Measurements from ENCODE around the gene LRRC8A. TPM values are rescaled to one million over a fixed set of nuclear protein-coding genes. Genes with fewer than 3 reads are reported as not detected.
A peak's percentile ranks its signal among the peaks of the same experiment; 100 is the strongest.

LRRC8A gene
- total and polyA plus RNA-seq, 2 of the 8 experiments (the other 6 are each of a cell fraction or from before 2014, with no cell fraction given): 103 to 111 TPM

GRCh38 chr9:128916204-128916603, 34.3 kb downstream of the LRRC8A start:
- DNase-seq (ENCODE audit: low read depth in 1 of 2, low spot score in 2 of 2) (no peak), FAIRE-seq (no peak)
- Histone ChIP-seq H2AK5ac (ENCODE audit: low read depth, low read length) (no peak overlapping the region), H3K27ac (ENCODE audit: low read depth, low read length) (no peak overlapping the region), H3K14ac (ENCODE audit: insufficient read length) (no peak overlapping the region), H2BK5ac (ENCODE audit: low read depth, low read length) (no peak overlapping the region), H3K4ac (replicated peaks; ENCODE audit: insufficient read length, low read depth, low read length) (no peak overlapping the region), H3K18ac (ENCODE audit: extremely low read depth, low read length) (no peak overlapping the region), H3K9ac (replicated peaks in 1 of 4; ENCODE audit: extremely low read depth in 1 of 4, low read depth in 3 of 4, low read length in 3 of 4) (no peak overlapping the region), H4K91ac (replicated peaks; ENCODE audit: insufficient read length, low read length) (no peak overlapping the region), H2BK12ac (ENCODE audit: low read depth, low read length) (no peak overlapping the region), H3K4me2 (ENCODE audit: insufficient read depth in 1 of 2, low read depth in 2 of 2, low read length in 2 of 2) (no peak overlapping the region), H4K5ac (ENCODE audit: insufficient read length, low read depth, low read length) (no peak overlapping the region), H2AFZ (ENCODE audit: low read length) (no peak overlapping the region), H2BK20ac (ENCODE audit: low read length) (no peak overlapping the region), H3K9me3 (ENCODE audit: insufficient read depth in 2 of 2, low read depth in 1 of 2, low read length in 1 of 2) (no peaks in the 10 kb centered on the region), H3K23me2 (ENCODE audit: low read depth, low read length) (no peaks in the 10 kb centered on the region), H4K8ac (ENCODE audit: extremely low read depth, insufficient read depth, low read length) (peak overlapping the region; percentile 19; the same call in 1 of the 2 replicates), H3K36me3 (ENCODE audit: control insufficient read depth in 2 of 4, insufficient read depth in 4 of 4, low read length in 3 of 4) (peaks cover 2 to 28% (median 22%) of the 10 kb centered on the region in 4 experiments), H4K20me1 (replicated peaks in 1 of 2; ENCODE audit: control insufficient read depth in 1 of 2, insufficient read depth in 2 of 2, low read length in 2 of 2) (peaks cover 11 to 16% of the 10 kb centered on the region in 2 experiments), H3K4me3 (ENCODE audit: extremely low read depth in 1 of 4, insufficient read depth in 2 of 4, low read depth in 3 of 4, low read length in 4 of 4) (no peak overlapping the region), H3K4me1 (replicated peaks in 1 of 4; ENCODE audit: control insufficient read depth in 3 of 4, insufficient read depth in 4 of 4, low read length in 3 of 4) (peaks cover 0 to 23% (median 15%) of the 10 kb centered on the region in 4 experiments; a peak in 6 of 7 replicates), H3K79me1 (ENCODE audit: low read depth, low read length) (peaks cover 13% of the 10 kb centered on the region; the same call in 1 of the 2 replicates), H2BK120ac (replicated peaks; ENCODE audit: low read depth, low read length) (no peak overlapping the region), H3K56ac (replicated peaks; ENCODE audit: insufficient read length, low read depth, low read length) (no peak overlapping the region), H3K23ac (ENCODE audit: insufficient read length) (no peak overlapping the region), H3K27me3 (replicated peaks in 1 of 4; ENCODE audit: control insufficient read depth in 3 of 4, extremely low read depth in 1 of 4, insufficient read depth in 3 of 4, low read length in 3 of 4) (no peaks in the 10 kb centered on the region), H3K79me2 (ENCODE audit: control insufficient read depth in 1 of 2, insufficient read depth in 2 of 2, low read length in 2 of 2) (peaks cover 0 to 35% of the 10 kb centered on the region in 2 experiments; a peak in 2 of 4 replicates), H2BK15ac (ENCODE audit: low read length) (no peak overlapping the region)
- CTCF ChIA-PET (ENCODE audit: partially characterized antibody): interaction anchor here (1.0 to 3.9 kb wide), 5 partner anchors 10 to 57 kb away, joined by 3 to 26 read pairs (median 6); no protein-coding TSS in a partner anchor
- POLR2A ChIA-PET (ENCODE audit: partially characterized antibody): interaction anchor here (0.6 to 1.8 kb wide), 5 partner anchors 17 to 88 kb away, joined by 3 to 6 read pairs (median 3); partner anchors contain the start of genes KYAT1 and LRRC8A
- WGBS, 2 experiments (ENCODE audit: extremely low coverage in 1 of 2, insufficient coverage in 1 of 2, insufficient read length in 1 of 2, insufficient replicate concordance in 2 of 2, low coverage in 1 of 2, low lambda C conversion rate in 2 of 2, missing lambda C conversion rate in 1 of 2): 96% methylated on average over 17 of the region's 18 CpGs; no CpG with 5 or more reads in 1 of the 2 experiments
- TF ChIP-seq RXRA (IDR thresholded peaks at IDR 0.05; ENCODE audit: insufficient read depth, low read depth, low read length) (no peak), BCL11A (IDR thresholded peaks at IDR 0.05; ENCODE audit: low read depth in 2 of 2, low read length in 2 of 2) (no peak), EP300 (IDR thresholded peaks at IDR 0.05; ENCODE audit: borderline replicate concordance in 1 of 2, low read depth in 2 of 2, low read length in 2 of 2) (no peak), CHD2 (IDR thresholded peaks at IDR 0.05; ENCODE audit: low read length) (no peak), HDAC6 (IDR thresholded peaks at IDR 0.05; ENCODE audit: low read depth, low read length) (no peak), TCF12 (IDR thresholded peaks at IDR 0.05; ENCODE audit: low read depth, low read length) (no peak)
